Measurements from ENCODE around the gene EPB41L2.

EPB41L2 gene

DNA sequence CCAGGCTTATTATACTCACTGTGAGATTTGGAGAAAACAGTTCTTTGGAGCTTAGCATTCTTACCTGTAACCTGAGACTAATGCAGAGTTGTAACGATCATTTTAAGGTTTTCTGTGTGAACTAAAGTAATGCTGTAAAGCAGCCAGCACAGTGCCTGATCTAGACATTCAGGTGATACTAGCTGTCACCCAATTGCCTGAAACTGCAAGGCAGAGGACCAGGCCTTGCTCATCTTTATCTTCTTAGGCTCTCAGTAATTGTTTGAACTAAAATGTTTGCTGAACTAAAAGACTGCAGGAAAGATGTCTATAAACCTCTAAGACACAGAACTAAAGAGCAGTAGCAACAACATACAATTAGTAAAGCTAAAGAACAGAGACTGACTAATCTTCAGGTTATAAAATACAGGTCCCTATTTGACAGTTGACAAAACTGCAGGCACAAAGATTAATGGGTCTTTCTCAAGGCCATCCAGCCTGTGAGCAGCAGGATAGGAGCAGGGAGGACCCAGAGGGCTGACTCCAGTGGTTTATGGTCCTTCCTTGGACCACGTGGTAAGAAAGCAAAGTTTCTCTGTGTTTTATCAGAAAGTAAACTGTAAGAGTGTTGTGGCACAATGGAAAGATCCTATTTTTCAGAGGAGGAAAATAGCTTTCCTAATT, 204.4 kb downstream of the EPB41L2 start:
- ATAC-seq, result no peak

DNA sequence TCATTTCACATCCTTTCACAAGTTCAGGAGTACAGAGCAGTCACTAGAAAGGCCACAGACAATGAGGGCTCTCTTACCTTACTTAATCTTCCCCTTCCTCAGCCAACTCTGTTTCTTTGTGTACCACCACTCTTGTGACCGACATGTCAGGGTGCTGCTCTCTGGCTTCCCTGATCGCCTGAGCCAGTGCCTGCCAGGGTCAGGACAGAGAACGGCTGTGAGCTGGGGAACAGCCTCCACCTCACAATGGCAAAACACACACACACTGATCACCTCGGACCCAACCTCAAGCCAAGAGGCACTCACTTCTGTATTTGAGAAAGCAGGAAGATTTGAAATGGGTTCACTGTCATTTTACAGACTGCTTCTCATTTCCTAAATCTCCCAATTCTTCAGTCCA, 205.0 kb downstream of the EPB41L2 start:
- ATAC-seq, result no peak

DNA sequence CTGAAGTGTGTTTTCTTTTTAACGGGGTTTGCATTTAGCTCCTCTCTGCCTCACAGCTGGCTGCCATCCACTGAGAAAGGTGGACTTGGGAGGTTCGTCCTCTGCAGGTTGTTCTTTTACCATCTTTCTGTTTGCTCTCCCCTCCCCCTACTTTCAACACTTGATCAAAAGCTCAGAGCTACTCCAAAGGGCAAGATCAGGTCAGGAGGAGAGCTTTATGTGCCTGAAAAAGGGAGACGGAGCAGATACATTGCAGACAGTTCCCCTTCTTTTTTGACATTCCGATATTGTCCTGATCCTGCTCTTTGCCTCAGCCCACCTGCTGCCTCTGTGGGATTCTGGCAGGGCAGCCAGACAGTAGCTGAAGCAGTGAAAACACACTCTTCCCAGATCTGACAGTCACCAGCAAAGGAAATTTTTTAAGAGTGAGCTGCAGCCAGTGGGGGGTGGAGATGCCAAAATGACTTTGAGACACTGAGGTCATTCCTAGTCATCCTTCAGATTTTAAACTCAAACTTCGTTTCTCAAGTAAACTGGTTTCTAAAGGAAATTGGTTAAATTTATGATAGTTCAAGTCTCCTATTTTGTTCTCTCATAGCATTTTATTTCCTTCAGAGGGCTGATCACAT, 209.4 kb downstream of the EPB41L2 start:
- no peak for ATAC-seq

DNA sequence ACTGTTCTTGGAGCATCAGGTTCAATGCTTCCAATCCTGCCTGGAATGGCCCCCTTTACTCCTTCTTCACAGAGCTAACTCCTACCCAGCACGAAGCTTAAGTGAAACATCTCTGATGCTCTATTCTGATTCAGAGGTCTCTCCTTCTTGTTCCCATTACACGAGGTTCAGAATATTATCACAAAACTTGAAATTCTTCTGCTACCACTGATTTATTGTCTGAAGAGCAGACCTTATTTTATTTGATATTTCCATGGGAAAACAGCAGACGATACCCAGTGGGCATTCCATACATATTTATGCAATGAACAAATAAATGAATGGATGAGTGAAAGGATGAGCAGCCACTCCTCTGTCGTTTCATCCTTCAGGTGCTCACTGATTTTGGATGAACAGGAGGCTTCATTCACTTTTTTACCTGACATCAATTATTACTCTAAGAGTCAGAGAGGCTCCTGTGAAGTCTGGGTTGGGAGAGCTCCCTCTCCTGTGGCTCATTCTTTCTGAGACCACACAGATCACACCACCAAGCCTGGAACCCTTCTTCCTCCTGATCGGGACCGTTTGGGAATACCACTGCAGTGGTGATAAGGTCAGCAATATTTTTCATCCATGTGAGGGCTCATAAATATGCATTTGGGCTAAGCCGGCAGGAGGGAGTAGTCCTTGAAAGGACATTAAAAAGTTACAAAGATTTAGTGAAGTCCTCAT, 210.0 kb downstream of the EPB41L2 start:
- no peak for ATAC-seq

- peak; percentile 48 to 65 for ATAC-seq
Observed at GRCh38 chr6:130851026-130851425, 212.0 kb downstream of the EPB41L2 start.

GRCh38 chr6:130849594-130849993, 213.5 kb downstream of the EPB41L2 start:
- ATAC-seq, result no peak

DNA sequence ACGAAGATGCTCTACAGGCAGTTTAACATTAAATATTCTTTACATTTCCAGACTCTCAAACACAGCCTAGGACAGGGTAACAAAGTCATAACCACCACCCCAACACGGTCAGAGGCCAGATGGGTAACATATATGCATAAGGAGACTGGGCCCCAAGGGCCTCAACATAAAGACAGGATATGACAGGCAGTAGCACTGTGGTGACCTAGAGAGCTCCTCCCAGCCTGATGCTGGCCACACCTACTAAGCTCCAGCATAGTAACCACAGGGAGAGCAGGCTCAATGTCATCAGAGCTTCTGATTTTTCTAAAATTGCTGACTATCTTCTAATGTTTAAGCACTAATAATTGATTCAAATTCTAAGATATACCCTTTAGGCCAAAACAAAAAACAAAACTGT, 214.1 kb downstream of the EPB41L2 start:
- ATAC-seq, result peak; percentile 79 to 90

DNA sequence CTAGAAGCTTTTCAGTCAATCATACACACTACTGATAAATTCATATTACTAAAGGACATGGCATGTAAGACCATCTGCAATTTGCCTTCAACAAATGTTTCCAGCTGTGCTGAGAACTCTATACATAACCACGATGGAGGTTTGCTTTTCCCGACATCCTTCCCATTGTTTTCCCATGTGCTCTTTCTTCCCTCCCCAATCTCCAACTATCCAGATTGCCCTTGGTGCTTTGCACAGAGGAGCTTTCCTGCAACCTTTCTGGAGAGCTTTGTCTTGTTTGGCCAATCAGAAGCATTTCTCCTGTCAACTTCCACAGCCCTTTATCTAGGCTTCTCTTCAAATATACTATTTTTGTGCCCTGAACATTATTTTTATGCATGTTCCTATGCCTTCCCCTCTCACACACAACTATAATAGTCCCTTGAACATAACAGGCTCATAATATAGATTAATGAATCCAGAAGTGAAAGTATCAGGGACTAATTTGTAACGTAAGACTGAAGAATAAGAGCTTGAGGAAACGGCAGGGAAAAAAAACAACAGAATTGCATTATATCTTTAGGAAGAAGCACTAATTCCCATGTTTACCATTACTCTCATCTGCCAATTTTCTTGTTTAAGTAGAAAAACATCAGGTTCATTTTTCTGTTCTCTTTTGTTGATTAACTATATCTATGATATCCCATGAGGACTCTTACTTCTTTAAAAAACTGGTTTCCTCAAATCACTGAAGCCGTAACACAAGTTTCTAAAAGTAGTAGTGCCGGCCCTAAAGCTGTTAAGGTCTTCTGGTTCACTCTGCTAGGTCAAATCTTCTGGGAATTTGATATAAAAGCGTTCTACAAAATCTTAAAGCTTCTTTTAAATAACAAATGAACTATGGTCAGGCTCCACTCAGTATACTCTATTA, 215.8 kb downstream of the EPB41L2 start:
- ATAC-seq, result no peak

GRCh38 chr6:130846501-130846900, 216.5 kb downstream of the EPB41L2 start:
- no peak for ATAC-seq

- ATAC-seq, result peak in 1 of 2 donors; percentile 60
Observed at GRCh38 chr6:130843575-130844320, 219.3 kb downstream of the EPB41L2 start.

DNA sequence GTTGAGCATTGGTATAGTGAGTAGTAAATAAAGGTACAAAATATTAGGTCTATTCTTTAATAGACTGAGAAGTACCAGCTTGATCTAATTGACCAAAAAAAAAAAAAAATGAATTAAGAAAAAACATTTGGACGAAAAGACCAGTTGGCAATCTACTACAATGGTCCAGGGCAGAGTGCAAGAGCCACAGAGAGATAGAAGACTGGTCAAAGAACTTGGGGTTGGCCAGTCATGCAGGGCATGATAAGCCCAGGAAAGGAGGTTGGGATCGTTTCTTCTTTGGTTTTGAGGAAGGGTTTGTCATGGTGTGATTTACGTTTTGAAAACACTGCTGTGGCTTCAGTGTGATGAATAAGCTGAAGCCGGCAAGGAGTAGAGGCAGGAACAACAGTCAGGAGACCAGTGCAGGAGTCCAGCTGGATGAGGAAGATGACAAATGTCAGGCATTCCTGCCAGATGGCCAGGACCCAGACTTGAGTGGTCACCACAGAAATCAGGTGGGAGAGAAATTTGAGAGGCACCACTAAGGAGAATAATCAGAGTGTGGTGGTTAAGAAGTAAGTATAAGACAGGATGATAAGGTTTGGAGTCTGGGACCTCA, 221.8 kb downstream of the EPB41L2 start:
- ATAC-seq, result no peak

- no peak for ATAC-seq
Observed at GRCh38 chr6:130840050-130840449, 223.0 kb downstream of the EPB41L2 start.

DNA sequence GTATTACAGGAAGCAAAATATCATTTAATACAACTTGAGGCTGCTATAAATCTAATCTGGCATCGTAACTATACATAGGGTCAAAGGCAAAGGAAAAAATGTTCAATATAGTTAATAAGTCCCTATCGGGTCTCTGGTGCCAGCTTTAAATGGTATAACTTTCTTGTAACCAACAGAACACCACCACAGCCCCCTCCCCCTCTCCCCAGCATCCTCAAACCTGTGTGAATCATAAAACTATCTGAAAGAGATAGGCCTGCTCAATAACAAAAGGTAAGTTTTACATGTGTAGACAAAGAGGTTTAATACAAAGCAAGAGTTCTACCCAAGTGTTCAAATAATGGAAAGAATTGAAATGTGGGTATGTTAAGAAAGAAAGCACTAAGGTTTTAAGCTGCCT, 223.7 kb downstream of the EPB41L2 start:
- no peak for ATAC-seq

GRCh38 chr6:130838951-130839350, 224.1 kb downstream of the EPB41L2 start:
- ATAC-seq, result no peak

- ATAC-seq, result no peak
Observed at GRCh38 chr6:130838250-130838860, 224.7 kb downstream of the EPB41L2 start.

GRCh38 chr6:130837067-130837466, 226.0 kb downstream of the EPB41L2 start:
- ATAC-seq, result no peak

DNA sequence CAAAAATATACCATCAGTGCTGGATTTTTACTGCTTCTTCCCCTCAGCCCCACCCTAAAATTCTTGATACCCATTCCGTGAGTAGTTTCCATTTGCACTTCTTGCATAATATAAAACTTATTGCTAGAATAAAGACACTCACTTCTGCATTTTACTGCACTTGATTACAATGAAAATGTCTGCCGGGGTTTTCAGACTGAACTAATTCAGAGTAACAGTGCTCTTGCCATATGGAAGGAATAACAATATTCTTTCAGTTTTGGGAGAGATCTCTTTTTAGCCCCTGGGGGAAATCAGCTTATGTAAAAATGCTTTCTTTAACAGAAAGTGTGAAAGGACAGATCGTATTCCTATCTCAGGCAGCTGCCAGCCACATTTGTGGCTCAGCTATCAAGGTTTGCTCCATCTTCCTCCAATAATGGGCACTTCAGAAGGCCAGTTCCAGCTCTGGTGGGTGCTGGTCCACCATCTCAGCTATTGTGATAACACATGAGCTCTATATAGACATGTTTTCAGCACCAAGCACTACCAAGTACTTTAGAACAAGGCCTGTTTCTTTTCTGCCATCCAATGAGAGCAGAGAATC, 226.9 kb downstream of the EPB41L2 start:
- ATAC-seq, result no peak

DNA sequence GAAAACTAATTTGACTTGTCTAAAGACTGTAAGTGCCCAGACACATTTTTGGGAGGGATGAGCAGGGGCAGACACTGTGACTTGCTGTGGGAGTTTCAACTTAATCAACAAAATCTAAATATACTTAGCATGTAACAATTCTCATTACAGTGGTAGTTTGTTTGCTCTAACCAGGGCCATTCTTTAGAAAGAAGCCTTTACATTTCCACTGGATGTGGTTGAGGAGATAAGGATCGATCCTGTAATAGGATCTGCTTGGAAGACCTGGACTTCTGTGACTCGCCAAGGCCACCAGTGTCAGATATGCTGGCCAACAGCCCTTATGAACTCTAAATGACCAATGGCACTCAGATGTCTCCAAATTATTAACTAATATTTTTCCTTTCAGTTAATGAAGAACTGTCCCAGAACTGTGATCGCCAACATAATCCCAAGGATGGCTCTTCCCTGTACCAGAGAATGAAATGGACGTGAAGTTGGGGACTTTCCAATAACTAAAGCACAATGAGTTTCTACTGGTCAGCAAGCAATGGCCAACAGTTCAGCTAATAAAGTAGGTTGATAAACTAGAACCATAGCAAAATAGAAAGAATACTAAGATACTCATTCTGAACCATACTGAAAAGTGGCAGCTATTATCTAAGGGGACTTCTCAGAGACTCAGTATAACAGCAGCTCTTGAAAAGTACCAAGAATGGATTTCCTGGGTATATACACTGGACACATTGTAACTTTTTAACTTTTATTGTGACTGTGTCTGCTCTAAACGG, 228.4 kb downstream of the EPB41L2 start:
- no peak for ATAC-seq

DNA sequence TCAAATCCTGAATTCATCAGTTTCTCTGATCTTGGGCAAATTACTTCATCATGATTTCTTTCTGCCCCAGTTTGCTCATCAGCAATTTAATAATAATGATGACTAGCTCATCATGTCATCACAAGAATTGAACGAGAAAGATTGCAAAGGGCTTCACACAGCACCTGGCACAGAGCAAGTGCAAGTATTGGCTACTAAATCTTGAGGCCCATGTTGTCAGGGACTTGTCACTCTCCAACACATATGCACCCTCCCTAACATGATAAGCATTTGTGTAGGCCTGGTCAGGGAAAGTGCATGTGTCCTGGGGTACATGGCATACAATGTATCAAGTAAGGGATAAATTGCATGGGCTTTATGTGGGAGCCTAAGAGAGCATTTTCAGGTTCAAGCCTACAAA, 229.5 kb downstream of the EPB41L2 start:
- ATAC-seq, result no peak

- ATAC-seq, result no peak
Observed at GRCh38 chr6:130831607-130832006, 231.4 kb downstream of the EPB41L2 start.
